DOHH2 (cell line): ENCODE results near the gene STK17A.

Experiments used
- EZH2phosphoT487 ChIP-seq: fragments of 200-600 bp; sonication (generic); IDR thresholded peaks from 2 replicates; pipeline ENCODE4 v1.6.1; 2017; ENCODE audit warnings: borderline replicate concordance, mild to moderate bottlenecking, antibody characterized with exemption, low read length, moderate library complexity, mixed read lengths
- TF ChIP-seq, protein P1 (sequence below): fragments of 200-600 bp; sonication (generic); IDR thresholded peaks from one replicate; pipeline ENCODE4 v1.5.1; 2014; ENCODE audit warnings: antibody characterized with exemption, mild to moderate bottlenecking, low read depth, low read length; ENCODE audit not compliant: poor library complexity, severe bottlenecking

- TF ChIP-seq, protein P1, sequence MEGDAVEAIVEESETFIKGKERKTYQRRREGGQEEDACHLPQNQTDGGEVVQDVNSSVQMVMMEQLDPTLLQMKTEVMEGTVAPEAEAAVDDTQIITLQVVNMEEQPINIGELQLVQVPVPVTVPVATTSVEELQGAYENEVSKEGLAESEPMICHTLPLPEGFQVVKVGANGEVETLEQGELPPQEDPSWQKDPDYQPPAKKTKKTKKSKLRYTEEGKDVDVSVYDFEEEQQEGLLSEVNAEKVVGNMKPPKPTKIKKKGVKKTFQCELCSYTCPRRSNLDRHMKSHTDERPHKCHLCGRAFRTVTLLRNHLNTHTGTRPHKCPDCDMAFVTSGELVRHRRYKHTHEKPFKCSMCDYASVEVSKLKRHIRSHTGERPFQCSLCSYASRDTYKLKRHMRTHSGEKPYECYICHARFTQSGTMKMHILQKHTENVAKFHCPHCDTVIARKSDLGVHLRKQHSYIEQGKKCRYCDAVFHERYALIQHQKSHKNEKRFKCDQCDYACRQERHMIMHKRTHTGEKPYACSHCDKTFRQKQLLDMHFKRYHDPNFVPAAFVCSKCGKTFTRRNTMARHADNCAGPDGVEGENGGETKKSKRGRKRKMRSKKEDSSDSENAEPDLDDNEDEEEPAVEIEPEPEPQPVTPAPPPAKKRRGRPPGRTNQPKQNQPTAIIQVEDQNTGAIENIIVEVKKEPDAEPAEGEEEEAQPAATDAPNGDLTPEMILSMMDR: no peak
- no peak for TF ChIP-seq EZH2phosphoT487
Measured at GRCh38 chr7:43559946-43560335, 23.0 kb upstream of the STK17A start.
